HG02870 (cell line): ENCODE results near the gene A4GNT.
"Not testable (repeated sequence)": the region's sequence is repeated elsewhere in the genome, so short reads cannot be mapped to it uniquely, and the experiment has no call there.

ENCODE experiments used
- ATAC-seq: cut with Tn5 transposase; IDR thresholded peaks from one replicate; pipeline ENCODE4 v1.9.1; 2021; ENCODE audit warnings: mild to moderate bottlenecking, moderate library complexity; ENCODE audit not compliant: unreplicated experiment

A4GNT gene

DNA sequence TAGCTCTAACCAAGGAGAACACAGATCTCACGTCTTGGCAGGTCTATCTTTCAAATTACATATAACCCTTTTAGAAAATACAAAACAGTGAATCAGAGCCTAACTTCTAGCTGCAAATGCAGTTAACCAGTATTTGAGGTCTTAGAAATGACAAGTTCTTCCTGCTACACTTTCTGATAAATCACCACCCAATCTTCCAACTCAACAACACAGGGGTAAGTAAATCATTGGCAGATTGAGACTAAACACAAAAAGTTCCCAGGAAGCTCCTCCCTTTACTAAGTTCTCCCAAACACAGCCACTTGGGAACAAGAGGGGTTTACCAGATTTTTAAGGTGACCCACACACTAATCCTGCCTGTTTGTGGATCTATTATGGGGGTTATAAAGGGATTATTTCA lies at the start of gene A4GNT:
TSS of gene A4GNT (minus strand) at position 152 of the 400 bp plus-strand sequence. CDS start 1,134 bp downstream, outside the sequence.
- ATAC-seq: no peak

DNA sequence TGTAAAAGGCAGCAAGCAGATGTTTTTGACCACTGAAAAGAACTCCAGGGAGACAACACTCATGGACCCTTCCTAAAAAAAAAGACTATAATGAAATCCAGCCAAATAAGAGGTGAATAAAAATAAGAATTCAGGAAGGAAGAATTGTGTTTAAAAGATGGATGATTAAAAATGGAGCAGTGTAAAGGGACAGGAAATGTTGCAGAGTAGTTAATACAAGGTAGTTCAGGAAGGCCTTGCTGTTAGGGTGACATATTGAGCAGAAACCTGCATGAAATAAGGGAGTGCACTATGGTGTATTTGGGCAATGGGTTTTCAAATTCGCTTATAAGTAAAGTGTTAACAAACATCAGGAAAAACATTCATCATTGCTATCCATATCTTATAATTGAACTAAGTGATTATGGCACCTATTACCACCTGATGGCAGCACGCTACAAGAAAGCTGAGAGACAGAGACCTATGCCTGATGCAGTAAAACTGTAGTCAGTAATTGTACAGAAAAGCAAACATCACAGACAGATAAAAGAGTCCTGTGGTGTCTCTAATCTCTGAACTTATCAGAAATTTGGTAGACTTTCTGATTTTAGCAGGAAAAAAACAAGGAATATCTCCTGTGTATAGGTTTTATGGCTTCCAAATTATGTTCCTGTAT lies 48.3 kb upstream of the A4GNT start:
- ATAC-seq: peak; percentile 57

DNA sequence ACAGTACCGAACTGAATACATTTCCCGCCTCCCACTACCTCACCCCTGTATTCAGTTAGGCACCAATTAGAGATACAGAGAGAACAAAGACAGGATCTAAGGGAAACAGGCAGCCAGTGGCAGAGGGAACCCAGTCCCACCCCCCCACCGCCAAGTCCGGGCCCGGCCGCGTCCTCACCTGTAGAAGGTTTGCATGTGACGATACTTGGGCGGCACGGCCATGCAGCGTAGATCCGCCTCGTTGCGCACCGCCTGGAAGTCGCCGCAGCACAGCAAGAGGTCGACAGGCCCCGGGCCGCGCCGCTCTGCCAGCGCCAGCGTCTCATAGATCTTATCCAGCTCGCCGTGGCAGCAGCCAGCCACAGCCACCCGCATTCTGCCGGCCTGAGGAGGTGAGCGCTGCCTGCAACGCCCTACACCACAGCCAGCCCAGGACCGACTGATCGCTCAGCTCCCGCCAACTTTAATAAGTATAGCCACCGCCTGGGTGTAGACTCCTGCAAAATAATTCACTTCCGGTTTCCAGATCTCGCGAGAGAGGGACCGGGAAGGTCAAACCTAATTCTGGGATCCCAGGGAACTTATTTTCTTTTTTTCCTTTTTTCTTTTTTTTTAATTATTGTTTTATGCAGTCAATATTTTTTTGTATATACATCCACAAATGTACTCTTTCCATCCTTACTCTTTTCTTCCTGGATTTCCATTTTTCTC lies 42.4 kb upstream of the A4GNT start, which contains the start of gene DBR1:
TSS of gene DBR1 (minus strand) at position 501 of the 711 bp plus-strand sequence. CDS start at position 375, 126 bp downstream.
- peak; percentile 89 for ATAC-seq

DNA sequence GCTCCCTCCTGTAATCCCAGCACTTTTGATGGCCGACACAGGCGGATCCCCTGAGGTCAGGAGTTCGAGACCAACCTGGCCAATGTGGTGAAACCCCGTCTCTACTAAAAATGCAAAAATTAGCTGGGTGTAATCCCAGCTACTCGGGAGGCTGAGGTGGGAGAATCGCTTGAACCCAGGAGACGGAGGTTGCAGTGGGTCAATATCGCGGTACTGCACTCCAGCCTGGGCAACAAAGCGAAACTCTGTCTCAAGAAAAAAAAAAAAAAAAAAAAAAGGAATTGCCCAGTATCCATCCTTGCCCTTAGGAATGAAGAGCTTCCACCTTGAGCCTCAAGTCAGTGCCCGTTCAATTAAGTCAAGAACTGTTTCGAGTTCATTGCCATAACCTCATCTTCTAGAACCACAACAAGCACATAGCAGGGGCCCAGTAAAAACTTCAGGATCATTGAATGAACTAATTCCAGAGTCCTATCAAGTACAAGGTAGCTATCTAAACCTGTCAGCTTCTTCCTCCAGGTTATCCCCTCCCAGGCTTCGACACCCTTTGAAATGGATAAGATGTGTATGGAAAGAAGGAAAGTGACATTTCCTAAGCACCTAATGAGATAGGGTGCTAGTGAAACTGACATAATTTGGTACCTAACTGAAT lies 41.7 kb upstream of the A4GNT start:
- no peak for ATAC-seq

DNA sequence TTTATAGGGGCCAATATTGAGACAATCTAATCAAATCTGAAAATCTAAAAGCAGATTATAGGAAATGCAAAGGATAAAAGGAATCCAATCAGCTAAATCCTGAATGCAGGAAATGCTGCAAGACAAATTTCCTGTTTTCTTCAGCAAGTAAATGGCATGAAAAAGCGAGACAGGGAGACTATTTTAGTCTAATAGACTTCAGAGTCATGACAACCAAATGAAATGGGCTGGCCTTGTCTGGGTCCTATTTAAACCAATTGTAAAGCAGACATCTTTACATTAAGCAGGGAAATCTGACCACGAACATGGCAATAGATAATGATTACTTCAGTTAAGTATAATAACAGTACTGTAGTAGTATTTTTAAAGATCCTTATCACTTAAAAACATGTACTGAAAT lies 40.4 kb upstream of the A4GNT start:
- no peak for ATAC-seq

DNA sequence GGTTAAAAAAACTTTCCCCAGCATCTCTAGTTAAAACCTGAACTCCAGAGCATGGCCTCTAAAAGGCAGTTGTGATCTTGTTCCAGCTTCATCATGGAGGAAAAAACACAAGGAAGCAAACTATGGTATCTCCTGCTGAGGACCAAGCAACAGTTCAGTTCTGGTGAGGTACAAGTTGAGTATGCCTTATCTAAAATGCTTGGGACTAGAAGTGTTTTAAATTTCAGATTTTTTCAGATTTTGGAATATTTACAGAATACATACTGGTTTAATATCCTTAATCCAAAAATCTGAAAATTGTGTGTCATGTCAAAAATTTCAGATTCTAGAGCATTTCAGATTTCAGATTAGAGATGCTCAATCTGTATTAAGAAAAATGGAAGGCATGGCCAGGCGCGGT lies 32.9 kb upstream of the A4GNT start:
- no peak for ATAC-seq

DNA sequence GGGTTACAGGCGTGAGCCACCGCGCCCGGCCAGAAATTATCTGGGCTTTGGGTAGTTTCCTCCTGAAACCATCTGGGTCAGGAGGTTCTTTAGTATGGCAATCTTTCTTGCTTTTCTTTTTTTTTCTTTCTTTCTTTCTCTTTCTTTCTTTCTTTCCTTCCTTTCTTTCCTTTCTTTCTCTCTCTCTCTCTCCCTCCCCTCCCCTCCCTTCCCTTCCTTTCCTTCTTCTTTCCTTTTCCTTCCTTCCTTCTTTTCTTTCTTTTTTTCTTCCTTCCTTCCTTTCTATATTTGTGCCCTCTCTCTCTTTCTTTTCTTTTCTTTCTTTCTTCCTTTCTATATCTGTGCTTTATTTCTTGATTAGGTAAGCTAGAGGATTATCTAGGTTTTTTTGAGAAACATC lies 25.6 kb upstream of the A4GNT start:
- ATAC-seq: no peak

DNA sequence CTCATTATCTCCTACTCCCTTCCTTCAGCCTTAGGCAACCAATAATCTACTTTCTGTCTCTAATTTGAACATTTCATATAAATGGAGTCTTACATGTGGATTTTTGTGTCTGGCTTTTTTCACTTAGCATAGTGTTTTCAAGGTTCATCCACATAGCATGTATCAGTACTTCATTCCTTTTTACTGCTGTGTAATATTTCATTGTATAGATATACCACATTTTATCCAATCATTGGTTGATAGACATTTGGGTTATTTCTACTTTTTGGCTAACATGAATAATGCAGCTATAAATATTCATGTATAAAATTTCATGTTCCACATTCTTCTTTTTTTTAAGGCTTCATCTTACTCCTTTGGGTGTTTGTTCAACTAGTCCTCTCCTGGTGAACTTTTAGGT lies 22.3 kb upstream of the A4GNT start:
- no peak for ATAC-seq

DNA sequence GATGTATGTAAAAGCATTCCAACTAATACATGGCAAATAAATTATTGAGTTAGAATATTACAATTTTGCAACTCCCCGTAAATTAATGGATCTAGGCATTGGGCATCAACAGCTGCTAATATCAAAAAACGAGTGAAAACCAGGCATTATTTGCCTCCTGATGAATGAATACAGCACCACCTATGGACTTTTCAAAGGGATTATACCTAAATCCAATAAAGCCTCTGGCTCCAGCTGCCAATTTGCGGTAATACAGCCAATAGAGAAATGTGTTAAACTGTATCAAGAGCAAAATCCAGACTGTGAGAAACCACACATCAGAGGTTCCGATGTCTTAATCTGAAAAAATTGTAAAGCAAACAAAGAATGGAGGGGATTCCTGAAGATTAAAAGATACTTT lies 16.3 kb upstream of the A4GNT start:
- no peak for ATAC-seq

DNA sequence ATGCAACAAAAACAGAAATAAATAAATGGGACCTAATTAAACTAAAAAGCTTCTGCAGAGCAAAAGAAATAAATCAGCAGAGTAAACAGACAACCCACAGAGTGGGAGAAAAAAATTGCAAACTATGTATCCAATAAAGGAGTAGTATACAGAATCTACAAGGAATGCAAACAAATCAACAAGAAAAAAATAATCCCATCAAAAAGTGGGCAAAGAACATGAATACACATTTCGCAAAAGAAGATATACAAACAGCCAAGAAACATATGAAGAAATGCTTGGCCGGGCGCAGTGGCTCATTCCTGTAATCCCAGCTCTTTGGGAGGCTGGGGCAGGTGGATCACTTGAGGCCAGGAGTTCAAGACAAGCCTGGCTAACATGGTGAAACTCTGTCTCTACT lies 10.0 kb upstream of the A4GNT start:
- not testable (repeated sequence) for ATAC-seq

DNA sequence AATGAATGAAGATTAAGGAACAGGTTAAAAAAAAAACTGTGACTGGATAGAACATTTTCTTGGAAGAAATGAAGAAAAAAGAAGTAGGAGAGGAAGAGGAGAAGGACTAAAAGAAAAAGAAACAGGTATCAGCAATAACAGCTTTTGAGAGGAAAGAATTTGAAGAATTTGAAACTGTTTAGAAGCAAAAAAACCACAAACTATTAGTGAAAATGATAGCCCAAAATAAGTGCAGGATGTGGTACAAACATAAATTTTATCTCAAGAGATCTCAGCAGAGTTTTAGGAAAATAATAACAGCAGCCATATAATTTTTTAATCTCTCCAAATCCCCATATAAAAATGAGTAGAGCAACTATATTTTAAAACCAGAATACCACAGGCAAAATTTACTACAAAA lies 8.8 kb upstream of the A4GNT start:
- no peak for ATAC-seq

DNA sequence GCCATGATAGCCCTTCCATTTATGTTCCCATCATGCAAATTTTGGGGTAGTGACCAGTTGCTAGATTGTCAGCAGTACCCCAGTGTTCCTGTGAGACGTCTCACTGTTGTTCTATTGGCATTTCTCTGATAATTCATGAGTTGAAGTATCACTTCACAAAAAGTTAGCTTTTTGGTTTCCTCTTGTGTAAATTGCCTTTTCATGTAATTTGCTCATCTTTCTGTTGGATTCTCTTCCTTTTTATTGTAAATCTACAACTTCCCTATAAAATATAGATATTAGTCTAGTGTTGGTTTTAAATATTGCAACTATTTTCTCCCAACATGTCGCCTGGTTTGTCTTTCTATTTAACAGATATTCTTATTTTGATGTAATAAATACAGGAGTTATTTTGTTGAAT lies 7.5 kb upstream of the A4GNT start:
- no peak for ATAC-seq

DNA sequence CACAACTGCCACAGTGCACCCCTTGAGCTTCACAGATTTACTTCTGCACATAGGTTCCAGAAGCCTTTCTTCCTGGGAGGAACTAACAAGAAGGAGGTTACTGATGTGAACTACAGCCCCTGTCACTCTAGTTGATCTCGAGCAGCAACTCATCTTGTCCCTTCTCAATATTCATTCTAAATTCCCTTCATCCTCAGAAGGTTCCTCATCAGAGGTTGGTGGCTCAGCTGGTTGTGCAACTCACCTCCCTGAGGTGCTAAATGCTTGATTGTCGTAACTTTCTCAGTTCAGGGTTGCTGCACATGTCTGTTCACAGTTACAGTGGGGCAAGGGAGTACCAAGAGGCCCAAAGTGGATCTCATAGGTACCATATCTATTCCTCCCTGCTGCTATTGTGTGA lies 5.7 kb upstream of the A4GNT start:
- no peak for ATAC-seq

DNA sequence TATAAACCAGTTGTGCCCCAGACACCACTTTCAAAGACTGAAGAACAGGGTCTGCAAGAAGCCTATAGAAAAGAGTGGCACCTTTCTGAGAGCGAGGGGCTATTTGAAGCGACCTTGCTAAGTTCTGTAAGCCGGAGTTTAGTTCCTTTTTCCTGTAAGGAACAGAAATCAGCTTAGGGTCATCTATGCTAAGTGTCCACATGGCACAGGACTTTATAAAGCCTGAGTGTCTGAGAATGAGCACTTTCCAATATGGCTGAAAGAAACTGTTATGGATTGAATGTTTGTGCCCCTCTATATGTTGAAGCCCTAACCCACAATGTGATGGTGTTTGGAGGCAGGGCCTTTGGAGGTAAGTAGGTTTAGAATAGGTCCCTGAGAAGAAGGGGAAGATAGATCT lies 4.0 kb upstream of the A4GNT start:
- ATAC-seq: no peak

DNA sequence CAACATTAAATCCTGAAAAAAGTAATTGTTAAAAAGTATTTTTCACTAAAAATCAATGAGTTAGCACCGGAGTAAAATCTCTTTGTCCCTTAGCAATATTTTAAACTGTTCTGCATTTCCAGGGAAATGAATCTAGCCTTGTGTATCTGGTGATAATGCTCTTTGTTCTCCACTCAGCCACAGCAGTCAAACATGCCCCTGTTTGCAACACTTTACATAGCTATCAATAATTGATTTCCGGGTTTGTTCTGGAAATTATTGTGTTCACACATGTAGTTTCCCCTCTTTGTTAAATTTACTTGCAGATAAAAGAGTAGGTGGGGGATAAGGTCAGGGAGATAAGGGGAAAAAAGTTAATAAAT lies 3.6 kb upstream of the A4GNT start:
- no peak for ATAC-seq

DNA sequence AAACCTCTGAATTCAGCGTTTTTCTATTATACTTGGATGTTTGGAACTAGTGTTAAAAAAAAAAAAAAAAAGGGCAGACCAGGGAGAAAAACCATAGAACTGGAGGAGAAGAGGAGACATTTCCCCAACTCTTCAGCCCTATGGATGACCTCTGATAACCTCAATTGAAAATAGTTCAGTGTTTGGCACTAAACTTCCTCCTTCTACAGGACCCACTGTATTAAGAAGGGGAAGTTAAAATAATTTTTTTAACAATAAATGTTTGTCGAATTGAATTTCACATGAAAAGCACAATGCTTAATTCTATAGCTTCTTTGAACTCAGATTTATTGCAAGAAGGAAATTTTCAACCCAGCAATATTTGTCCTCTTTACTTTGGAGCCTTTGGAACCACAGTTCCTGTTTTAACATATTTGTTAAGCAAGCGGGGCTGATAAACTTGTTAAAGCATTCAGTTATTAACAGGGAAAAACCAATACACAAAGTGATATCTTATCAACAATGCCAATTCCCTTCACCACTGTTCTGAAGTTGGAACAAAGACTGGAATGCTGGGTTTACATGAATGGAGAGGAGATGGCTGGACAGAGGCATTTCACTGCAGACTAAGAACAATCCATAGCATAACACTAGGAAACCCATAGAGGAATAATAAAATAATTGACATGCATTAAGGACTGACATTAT lies 3.1 kb upstream of the A4GNT start:
- no peak for ATAC-seq

DNA sequence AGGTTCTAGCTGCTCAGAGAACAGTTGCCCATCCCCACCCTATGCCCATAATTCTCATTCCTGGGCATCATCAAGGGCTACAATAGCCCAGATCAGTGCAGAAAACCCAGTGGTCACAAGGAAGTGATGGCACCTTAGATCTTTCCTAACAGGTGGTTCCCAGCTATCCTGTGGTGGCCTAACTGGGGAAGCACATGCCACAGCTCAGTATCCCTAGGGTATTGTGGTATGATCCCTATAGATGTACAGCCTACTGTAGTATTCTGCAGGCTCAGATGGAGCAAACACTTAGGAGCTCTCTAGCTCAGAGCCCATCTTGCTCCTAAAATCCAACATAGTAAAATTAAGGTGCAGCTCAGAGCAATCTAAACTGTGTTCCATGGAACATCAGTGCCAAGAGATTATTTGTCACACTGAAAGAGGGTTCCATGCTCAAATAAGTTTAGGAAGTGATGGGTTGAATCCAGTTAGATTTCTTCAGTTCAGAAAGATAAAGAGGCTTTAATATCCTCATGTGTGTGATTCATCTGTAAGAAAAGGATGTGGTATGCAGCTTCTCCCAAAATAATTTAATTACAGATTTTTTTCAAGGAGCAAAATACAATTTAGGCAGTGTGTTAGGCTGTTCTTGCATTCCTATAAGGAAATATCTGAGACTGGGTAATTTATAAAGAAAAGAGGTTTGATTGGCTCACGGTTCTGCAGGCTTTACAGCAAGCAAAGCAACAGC lies 4.4 kb downstream of the A4GNT start:
- ATAC-seq: no peak

DNA sequence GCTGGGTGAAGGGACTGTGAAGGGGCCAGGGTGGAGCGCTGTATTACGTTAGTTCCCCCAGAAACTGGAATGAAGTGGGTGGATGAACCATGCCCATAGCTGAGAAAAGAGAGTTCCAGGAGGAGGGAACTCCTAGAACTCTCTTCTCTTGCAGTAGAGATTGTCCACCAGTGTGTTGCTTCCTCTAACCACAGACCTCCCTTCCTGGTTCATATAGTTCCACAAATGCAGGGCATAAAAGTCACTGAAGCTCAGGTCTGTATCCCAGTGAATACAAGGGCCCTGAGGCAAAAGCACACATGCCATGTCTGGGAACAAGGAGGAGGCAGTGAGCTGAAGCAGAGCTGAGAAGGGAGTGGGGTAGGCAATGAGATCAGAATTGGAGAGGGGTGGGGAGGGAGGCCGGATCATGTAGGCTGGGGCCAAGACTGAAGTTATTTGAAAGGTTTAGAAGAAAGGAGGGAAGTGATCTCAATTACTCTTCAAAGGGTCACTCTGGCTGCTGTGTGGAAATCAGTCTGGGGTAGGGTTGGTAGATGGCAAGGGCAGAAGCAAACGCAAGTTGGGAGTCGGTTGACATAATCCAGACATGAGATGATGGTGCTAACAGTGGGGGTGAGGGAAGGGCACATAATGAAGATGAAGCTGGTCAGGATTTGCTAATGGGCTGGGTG lies 6.5 kb downstream of the A4GNT start:
- ATAC-seq: no peak

DNA sequence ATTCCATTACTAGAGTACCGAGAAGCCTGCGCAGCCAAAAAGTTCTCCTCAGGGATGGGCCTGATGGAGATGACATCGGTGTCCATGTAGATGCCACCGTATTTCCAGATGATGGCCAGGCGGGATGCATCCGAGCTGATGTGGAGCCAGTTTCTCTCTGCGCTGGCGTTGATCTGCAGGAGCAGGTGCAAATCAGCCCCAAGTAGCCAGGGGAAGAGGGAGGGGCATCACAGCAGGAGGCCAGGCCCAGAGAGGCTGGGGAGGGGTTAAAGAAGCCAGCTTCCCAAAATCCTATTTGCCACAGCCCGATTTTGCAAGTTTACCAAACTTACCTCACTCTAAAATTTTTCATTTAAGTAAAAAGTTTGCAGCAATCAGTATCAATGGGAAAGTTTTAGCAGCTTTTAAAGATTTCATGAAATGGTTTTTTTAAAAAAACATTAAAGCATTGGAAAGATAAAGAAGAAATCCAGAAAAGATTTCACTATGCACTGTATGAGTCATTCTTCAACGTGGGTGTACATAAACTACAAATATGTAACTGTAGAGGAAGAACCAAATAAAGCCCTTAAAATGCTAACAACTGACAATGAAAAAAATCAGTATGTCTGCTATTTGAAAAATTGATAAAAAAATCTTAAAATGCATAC lies 7.4 kb downstream of the A4GNT start:
- ATAC-seq: no peak

DNA sequence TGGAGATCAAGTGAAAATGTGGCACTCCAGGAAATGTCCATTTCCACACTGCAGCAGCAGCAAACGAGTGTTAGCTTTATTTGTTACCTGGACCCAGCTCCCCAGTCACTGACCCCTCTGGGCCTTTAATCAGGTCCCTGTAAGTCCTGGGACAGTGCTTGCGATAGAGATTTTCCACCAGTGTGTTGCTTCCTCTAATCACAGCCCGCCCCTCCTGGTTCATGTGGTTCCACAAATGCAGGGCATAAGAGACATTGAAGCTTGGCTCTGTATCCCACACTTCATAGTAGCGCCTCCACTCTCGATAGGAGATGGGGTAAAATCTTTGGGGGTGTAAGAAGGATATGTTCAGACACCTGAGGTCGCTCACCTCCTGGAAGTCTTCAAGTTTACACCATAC lies 8.0 kb downstream of the A4GNT start:
- no peak for ATAC-seq
